ENCODE data around the gene VPS26A.

The VPS26A gene

DNA sequence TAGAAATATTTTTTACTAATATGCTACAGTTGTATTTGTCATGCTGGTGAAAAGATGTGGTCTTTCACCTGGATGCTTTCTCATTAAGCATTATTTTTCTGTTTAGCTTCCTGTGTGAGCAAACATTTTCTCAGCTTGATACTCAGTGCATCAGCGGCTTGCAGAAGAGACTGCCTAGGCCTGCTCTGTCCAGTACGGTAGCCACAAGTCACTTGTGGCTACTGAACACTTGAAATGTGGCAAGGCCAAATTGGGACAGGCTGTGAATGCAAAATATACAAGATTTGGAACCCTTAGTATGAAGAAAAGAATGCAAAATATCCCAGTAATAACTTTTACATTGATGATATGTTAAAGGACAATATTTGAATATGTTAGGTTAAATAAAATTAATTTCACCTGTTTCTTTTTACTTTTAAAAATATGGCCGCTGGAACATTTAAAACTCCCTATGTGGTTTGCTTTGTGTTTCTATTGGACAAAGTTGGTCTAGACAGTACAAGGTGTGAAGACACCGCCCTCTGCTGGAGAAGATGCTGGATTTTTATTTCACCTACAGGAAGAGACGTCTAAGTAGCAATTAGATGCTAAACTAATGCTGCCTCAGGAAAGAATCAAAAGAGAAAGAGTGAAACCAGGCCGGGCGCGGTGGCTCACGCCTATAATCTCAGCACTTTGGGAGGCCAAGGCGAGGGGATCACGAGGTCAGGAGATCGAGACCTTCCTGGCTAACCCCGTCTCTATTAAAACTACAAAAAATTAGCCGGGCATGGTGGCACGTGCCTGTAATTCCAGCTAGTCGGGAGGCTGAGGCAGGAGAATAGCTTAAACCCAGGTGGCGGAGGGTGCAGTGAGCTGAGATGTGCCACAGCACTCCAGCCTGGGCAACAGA lies 30.8 kb upstream of the VPS26A start:
- H3K4me1 Mint-ChIP-seq = peaks cover 24% of the 10 kb centered on the region
- DNase-seq (ENCODE audit: low spot score in 2 of 2) (peak; percentile 77 to 84), ATAC-seq (ENCODE audit: low read depth) (peak; percentile 74)
- H3K4me3 Mint-ChIP-seq = peak overlapping the region; percentile 9
- peaks cover 5% of the 10 kb centered on the region for H3K36me3 Mint-ChIP-seq
- H3K9me3 Mint-ChIP-seq = no peaks in the 10 kb centered on the region
- H3K27me3 Mint-ChIP-seq = no peaks in the 10 kb centered on the region
- peak overlapping the region; percentile 22 for H3K27ac Mint-ChIP-seq

DNA sequence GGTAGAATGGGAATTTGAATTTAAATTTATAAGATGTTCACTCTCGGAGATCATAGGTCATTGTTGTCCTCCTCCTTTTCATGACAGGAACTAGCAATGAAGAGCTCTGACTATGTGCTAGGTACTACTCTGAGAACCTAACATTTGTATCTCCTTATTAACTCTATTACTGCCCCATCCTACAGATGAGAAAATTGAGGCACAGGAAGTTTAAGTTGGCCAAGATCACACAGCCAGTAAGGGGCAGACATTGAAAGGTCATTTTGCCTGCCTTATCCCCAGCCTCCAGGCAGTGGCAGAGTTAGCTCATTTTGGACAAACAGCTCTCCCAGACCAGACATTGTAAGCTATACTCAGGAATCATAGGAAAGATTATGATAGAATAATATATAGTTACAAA lies 30.0 kb upstream of the VPS26A start:
- ATAC-seq (ENCODE audit: low read depth) (no peak), DNase-seq (ENCODE audit: low spot score in 2 of 2) (no peak)
- Mint-ChIP-seq H3K27me3 (no peaks in the 10 kb centered on the region), H3K27ac (no peak overlapping the region), H3K4me3 (no peak overlapping the region), H3K4me1 (peaks cover 23% of the 10 kb centered on the region), H3K36me3 (peaks cover 7% of the 10 kb centered on the region), H3K9me3 (no peaks in the 10 kb centered on the region)

DNA sequence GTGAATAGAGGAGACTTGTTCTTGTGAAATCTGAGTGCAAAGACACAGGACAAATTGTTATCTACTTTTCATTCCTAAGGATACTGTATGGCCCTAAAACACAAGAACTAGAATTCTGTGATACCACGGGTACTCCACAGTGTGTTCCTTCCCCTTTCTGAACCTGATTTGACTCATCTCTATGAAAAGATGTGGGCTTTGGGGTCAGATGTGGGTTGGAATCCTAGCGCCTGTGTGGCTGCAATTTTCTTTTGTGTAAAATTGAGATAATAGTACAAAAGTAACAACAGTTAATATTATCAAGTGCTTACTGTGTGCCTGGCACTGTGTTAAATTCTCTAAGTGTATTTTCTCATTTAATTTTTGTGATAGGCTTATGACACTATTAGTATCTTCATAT lies 27.9 kb upstream of the VPS26A start:
- peaks cover 9% of the 10 kb centered on the region for H3K4me1 Mint-ChIP-seq
- no peak overlapping the region for H3K27ac Mint-ChIP-seq
- ATAC-seq (ENCODE audit: low read depth) = no peak
- H3K4me3 Mint-ChIP-seq = no peak overlapping the region
- H3K36me3 Mint-ChIP-seq = peaks cover 10% of the 10 kb centered on the region
- no peaks in the 10 kb centered on the region for H3K27me3 Mint-ChIP-seq
- DNase-seq (ENCODE audit: low spot score in 2 of 2) = no peak
- H3K9me3 Mint-ChIP-seq = no peaks in the 10 kb centered on the region

DNA sequence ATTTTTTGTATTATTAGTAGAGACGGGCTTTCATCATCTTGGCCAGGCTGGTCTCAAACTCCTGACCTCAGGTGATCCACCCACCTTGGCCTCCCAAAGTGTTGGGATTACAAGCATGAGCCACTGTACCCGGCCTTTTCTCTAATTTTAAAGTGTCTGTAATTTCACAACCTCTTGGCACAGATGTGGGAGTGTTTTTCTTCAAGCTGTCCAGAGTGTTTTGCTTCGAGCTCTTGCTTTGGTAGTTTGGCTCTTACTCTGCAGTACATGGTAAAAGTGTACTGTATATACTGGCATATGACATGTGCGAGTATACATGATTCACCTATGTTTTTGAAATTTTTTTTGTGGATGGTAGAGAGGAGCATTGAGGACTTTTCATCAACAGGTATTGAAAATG lies 26.2 kb upstream of the VPS26A start:
- Mint-ChIP-seq H3K36me3 (peaks cover 20% of the 10 kb centered on the region), H3K4me1 (peaks cover 15% of the 10 kb centered on the region), H3K27ac (no peak overlapping the region)

DNA sequence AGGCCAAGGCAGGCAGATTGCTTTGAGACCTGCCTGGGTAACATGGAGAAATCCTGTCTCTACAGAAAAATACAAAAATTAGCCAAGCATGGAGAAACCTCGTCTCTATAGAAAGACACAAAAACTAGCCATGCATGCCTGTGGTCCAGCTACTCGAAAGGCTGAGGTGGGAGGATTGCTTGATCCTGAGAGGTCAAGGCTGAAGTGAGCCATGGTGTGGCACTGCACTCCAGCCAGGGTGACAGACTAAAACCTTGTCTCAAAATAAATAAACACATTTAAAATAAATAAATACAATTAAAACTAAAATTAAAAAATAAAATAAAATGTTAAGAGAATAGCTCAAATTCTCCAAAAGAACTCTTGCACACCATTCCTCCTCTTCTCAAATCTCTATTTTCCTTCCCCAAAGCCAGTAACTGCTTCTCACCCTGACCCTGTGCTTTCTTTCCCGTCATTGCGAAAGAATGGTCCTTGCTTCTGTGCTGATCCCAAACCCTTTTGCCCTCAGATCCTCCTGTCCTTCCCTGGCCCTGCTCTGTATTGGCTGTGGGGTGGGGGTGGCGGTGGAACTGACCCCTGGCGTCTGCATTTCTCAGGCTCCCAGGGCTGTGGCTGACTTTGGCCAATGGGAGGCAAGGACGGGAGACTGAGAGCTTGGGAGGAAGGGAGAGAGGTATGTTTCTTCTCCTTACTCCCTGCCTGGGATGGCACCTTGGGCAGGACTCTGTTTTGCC lies 23.7 kb upstream of the VPS26A start:
- DNase-seq (ENCODE audit: low spot score in 2 of 2) (no peak), ATAC-seq (ENCODE audit: low read depth) (no peak)
- no peaks in the 10 kb centered on the region for H3K9me3 Mint-ChIP-seq
- H3K27ac Mint-ChIP-seq = no peak overlapping the region
- no peaks in the 10 kb centered on the region for H3K27me3 Mint-ChIP-seq
- peaks cover 27% of the 10 kb centered on the region for H3K36me3 Mint-ChIP-seq
- H3K4me1 Mint-ChIP-seq = peaks cover 12% of the 10 kb centered on the region
- no peak overlapping the region for H3K4me3 Mint-ChIP-seq

More for the DNA sequence above, 26.2 kb upstream of the VPS26A start:
- no peak overlapping the region for H3K4me3 Mint-ChIP-seq
- no peaks in the 10 kb centered on the region for H3K27me3 Mint-ChIP-seq
- ATAC-seq (ENCODE audit: low read depth) (no peak), DNase-seq (ENCODE audit: low spot score in 2 of 2) (no peak)
- no peaks in the 10 kb centered on the region for H3K9me3 Mint-ChIP-seq

DNA sequence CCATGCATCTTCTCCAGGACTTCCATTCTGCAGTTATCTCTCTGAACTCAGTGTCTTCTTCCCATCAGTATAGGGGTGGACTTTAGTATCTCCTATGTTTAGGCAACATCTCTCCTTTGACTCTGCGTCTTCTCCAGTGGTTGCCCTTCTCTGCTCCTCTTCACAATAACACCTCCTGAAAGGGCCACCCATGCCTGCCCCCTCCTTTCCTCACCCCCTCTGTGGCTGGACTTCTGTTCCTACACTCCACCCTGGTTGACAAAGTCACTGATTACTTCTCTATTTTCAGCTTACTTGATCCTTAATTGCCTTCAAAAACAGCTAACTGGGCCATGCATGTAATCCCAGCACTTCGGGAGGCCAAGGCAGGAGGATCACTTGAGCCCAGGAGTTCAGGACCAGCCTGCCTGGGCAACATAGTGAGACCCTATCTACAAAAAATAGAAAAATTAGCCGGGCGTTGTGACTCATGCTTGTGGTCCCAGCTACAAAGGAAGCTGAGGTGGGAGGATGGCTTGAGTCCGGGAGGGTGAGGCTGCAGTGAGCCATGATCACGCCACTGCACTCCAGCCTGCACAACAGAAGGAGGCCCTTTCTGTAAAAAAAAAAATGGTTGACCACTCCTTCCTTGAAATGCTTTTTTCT lies 22.4 kb upstream of the VPS26A start:
- H3K36me3 Mint-ChIP-seq = peaks cover 29% of the 10 kb centered on the region
- DNase-seq (ENCODE audit: low spot score in 2 of 2) (no peak), ATAC-seq (ENCODE audit: low read depth) (no peak)
- peaks cover 12% of the 10 kb centered on the region for H3K4me1 Mint-ChIP-seq
- H3K9me3 Mint-ChIP-seq = no peaks in the 10 kb centered on the region
- peak overlapping the region; percentile 68 for H3K27ac Mint-ChIP-seq
- H3K4me3 Mint-ChIP-seq = no peak overlapping the region
- H3K27me3 Mint-ChIP-seq = no peaks in the 10 kb centered on the region

DNA sequence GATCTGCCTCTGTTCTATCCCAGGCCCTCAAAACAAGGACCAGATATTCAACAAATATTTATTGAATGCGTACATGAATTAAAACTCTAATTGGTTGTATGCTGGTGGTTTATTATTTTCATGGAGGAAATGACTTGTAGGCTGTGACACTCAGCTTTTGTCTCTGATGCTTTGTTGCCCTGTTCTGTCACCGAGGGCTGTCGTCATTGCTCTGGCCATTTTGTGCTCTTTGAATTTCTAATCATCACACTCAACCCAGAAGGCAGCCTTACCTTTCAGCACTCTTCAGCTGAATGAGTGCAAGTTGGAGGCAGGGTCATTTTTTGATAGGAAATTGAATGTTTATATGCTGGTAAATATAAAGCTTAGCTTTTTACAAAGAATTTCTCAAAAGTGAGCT lies 21.5 kb upstream of the VPS26A start:
- Mint-ChIP-seq H3K4me1 (peaks cover 12% of the 10 kb centered on the region), H3K9me3 (no peaks in the 10 kb centered on the region), H3K4me3 (no peak overlapping the region), H3K27ac (no peak overlapping the region), H3K36me3 (peaks cover 29% of the 10 kb centered on the region), H3K27me3 (no peaks in the 10 kb centered on the region)
- no peak for DNase-seq (ENCODE audit: low spot score in 2 of 2)
- ATAC-seq (ENCODE audit: low read depth) = no peak

DNA sequence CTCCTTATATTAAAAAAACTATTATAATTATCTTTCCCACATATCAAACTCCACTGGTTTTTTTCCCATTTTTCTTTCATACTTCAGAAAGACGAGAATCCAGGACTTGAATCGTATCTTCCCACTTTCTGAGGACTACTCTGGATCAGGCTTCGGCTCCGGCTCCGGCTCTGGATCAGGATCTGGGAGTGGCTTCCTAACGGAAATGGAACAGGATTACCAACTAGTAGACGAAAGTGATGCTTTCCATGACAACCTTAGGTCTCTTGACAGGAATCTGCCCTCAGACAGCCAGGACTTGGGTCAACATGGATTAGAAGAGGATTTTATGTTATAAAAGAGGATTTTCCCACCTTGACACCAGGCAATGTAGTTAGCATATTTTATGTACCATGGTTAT lies 20.2 kb upstream of the VPS26A start:
- Mint-ChIP-seq H3K27ac (no peak overlapping the region), H3K4me1 (peaks cover 9% of the 10 kb centered on the region), H3K4me3 (no peak overlapping the region), H3K9me3 (no peaks in the 10 kb centered on the region), H3K27me3 (no peaks in the 10 kb centered on the region), H3K36me3 (peaks cover 23% of the 10 kb centered on the region)
- no peak for DNase-seq (ENCODE audit: low spot score in 2 of 2)
- ATAC-seq (ENCODE audit: low read depth) = no peak

DNA sequence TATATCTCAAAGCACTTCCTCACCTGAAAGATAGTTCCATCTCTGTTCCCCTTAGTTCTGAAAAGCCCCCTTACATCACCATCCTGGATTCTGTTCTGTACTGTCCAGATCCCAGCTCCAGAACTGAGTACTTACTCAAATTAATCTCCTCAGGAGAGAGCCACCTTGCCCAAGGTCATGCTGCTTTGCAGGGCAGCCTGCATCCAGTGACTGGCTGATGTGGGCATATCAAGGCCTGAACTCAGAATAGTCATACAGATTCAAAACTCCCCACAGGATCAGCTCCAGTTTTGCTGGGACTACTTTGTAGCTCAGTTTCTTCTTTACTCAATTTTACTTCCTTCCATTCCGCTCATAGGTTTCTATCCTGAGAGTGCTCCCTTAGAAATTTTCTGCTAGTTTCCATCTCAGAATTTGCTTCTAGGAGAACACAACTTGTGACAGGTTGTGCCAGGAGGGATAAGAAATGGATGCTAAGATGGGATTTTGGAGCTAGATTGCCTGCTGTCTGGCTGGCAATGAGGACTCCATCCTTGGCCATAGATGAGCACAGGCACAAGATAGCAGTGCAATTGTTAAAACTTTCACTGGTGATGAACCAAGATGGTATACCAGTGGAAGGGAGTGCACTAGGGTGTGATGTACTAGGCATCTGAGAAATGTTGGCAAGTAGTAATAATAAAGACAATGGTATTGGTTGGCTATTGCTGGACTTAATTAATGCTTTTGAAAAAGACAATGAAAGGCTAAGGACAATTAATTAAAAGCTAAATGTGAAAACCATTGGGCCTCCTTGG lies 18.8 kb upstream of the VPS26A start:
- Mint-ChIP-seq H3K9me3 (no peaks in the 10 kb centered on the region), H3K27me3 (no peaks in the 10 kb centered on the region), H3K27ac (no peak overlapping the region), H3K4me1 (peaks cover 9% of the 10 kb centered on the region), H3K4me3 (no peak overlapping the region), H3K36me3 (peaks cover 21% of the 10 kb centered on the region)
- ATAC-seq (ENCODE audit: low read depth) = no peak
- no peak for DNase-seq (ENCODE audit: low spot score in 2 of 2)

DNA sequence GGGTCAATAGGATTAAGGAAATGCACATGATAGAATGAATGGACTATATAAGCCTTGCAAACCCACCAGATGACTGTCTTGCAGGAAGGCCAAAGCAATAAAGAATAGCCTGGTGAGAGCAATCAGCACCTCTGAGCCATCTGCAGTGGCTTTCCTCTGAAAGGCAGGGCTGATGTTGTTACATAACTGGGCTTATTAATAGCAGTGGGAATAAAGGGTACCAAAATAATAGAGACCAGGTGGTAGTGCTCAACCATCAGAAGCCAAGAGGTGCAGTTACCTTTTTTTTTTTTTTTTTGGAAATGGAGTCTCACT lies 16.8 kb upstream of the VPS26A start:
- H3K4me3 Mint-ChIP-seq = no peak overlapping the region
- ATAC-seq (ENCODE audit: low read depth) (no peak), DNase-seq (ENCODE audit: low spot score in 2 of 2) (no peak)
- no peaks in the 10 kb centered on the region for H3K9me3 Mint-ChIP-seq
- H3K36me3 Mint-ChIP-seq = peaks cover 11% of the 10 kb centered on the region
- H3K4me1 Mint-ChIP-seq = peaks cover 2% of the 10 kb centered on the region
- H3K27me3 Mint-ChIP-seq = no peaks in the 10 kb centered on the region
- H3K27ac Mint-ChIP-seq = no peak overlapping the region

DNA sequence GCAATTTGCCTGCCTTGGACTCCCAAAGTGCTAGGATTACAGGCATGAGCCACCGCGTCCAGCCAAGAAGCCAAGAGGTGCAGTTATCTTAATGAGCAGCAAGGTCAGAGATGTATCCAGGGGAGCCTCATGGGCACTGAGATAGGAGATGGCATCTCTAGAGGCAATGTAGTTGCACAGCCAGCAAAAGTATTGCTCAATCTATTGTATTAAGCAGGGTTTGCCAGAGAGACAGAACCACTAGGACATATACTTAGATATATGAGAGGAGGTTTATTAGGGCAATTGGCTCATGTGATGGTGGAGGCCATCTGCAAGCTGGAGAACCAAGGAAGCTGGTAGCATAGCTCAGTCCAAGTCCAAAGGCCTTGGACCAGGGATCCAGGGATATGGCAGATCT lies 16.3 kb upstream of the VPS26A start:
- no peak overlapping the region for H3K4me3 Mint-ChIP-seq
- DNase-seq (ENCODE audit: low spot score in 2 of 2) (no peak), ATAC-seq (ENCODE audit: low read depth) (no peak)
- no peaks in the 10 kb centered on the region for H3K27me3 Mint-ChIP-seq
- H3K4me1 Mint-ChIP-seq = no peaks in the 10 kb centered on the region
- H3K9me3 Mint-ChIP-seq = no peaks in the 10 kb centered on the region
- no peak overlapping the region for H3K27ac Mint-ChIP-seq
- H3K36me3 Mint-ChIP-seq = peaks cover 9% of the 10 kb centered on the region

DNA sequence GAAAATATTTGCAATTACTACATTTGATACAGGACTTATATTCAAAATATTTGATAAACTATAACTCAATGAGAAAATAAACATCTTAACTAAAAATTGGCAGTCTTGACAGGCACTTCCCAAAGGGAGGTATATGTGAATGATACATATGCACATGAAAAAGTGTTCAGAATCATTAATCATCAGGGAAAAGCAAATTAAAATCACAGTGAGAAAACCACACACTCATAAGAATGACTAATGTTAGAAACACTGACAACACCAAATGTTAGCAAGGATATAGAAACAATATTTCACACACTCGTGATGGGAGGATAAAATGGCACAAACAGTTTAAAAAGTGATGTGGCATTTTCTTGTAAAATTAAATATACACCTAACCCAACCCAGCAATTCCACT lies 4.1 kb upstream of the VPS26A start:
- Mint-ChIP-seq H3K9me3 (no peaks in the 10 kb centered on the region), H3K4me3 (no peak overlapping the region), H3K36me3 (no peaks in the 10 kb centered on the region), H3K27ac (no peak overlapping the region), H3K27me3 (no peaks in the 10 kb centered on the region), H3K4me1 (peaks cover 2% of the 10 kb centered on the region)
- ATAC-seq (ENCODE audit: low read depth) (no peak), DNase-seq (ENCODE audit: low spot score in 2 of 2) (no peak)

DNA sequence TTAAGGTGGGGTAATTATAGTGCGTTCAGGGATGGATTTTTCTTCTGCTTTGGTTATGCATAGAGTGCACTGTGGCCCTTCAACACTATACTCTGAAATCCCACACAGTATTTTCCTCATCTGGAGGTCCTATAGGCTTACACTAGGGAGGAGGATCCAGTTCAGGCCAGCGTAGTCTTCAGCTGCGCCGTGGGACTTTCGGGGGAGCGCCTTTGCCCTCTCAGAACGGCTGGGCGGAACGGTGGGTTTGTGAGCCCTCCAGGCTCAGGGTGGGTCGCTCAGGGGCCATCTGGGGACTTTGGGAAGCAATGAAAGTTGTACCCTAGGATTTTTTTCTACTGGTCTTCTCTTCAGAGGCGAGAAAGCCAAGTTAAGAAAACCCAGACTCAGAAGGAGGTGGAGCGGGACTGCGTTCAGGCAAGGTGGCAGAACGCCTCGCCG lies 652 bp upstream of the VPS26A start:
- no peak for DNase-seq (ENCODE audit: low spot score in 2 of 2)
- Mint-ChIP-seq H3K27me3 (no peaks in the 10 kb centered on the region), H3K27ac (peak overlapping the region; percentile 97), H3K9me3 (no peaks in the 10 kb centered on the region), H3K36me3 (no peaks in the 10 kb centered on the region), H3K4me1 (peaks cover 3% of the 10 kb centered on the region), H3K4me3 (peak overlapping the region; percentile 95)
- peak; percentile 13 for ATAC-seq (ENCODE audit: low read depth)

Data from memory B cell (primary cell).